ENCODE measurements around the gene ZFPM1.
A peak's percentile ranks its signal among the peaks of the same experiment; 100 is the strongest.

ZFPM1 gene

GRCh38 chr16:88497561-88498462 lies 44.7 kb downstream of the ZFPM1 start:
- peak; percentile 78 for DNase-seq (ENCODE audit: low read depth)

DNA sequence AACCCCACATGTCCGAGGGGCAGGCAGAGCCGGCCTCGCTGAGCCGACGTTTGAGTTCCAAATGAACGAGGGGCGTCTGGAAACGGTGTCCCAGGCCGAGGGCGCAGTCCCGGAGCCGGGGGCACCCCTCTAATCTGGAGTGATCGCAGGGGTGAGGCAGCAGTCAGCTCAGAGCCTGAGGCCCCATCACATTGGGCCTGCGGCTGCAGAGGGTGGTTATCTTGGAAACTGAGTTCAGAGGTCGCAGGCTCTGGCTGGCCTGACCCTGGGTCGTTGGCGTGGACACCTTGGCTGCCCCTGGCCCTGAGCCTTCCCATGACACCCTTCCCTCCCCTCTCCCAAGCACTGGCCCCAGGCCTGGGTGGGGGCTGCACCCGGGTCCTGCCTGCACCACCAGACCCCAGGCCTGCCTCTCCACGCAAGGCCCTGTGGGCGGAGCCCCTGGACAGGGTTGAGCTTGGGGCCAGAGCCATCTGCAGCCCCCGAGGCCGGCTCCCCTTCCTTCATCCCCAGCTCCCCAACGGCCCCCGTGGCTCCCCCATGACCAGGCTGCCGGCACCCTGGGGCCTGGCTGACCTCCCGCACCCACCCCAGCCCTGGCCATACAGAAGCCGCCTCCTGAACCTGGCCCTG lies 45.6 kb downstream of the ZFPM1 start:
- DNase-seq (ENCODE audit: low read depth) = no peak

DNA sequence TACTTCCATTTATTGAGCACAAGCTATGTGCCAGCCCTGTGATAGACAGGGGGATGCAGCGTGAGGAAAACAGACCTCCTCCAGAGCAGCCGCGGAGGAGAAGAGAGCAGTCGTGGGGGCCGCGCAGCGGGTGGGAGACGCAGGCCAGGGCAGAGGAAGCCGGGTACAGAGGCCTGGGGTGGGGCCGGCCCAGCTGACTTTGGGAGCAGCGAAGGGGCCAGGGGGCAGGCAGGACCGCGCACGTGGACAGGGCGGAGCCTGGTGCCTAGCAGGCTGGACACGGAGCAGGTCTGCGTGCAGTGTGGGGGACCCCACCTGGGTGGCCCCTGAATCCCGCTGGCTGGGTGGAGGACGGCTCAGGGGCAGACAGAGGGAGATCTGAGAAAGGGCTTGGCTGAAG lies 46.2 kb downstream of the ZFPM1 start:
- no peak for DNase-seq (ENCODE audit: low read depth)

DNA sequence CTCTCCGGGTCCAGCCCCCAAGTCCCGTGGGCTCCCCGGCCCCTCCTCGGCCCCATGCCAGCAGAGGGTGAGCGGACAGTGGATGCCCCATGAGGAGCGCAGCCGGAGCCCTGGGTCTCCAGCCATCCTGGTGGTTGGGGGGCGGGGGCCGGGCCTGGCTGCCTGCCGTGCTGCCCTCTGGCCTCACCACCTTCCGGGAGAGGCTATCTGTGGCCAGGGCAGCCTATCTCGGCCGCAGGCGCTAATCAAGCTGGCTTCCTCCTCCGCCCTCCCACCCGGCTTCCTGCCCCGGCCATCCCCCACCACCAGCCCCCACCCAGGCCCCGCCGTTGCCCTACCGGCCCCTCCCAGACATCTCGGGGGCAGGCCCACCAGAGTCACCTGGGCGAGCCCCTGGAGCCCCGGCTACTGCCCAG lies 46.8 kb downstream of the ZFPM1 start:
- no peak for DNase-seq (ENCODE audit: low read depth)

- no peak for DNase-seq (ENCODE audit: low read depth)
Observed at GRCh38 chr16:88500255-88500661, 47.2 kb downstream of the ZFPM1 start.

DNA sequence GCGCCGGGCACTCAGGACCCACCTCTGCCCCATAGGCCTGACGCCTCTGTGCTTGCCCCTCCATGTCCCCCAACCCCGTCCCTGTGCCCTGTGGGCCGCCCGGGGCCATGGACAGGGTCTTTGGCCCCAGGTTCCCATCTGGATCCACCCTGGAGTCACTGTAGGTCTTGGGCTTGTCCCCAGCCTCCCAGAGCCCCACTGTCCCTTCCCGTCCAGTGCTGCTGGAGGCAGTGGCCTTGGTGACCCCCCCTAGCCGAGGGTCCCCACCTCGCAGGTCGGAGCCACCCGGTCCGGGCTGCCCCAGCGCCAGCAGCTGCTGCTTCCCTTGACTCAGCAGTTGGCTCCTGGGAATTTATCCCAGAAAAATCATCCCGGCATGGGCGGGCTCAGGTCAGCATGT lies 49.3 kb downstream of the ZFPM1 start:
- DNase-seq (ENCODE audit: low read depth) = no peak

- no peak for DNase-seq (ENCODE audit: low read depth)
Observed at GRCh38 chr16:88502776-88503280, 49.7 kb downstream of the ZFPM1 start.

GRCh38 chr16:88503374-88503770 lies 50.3 kb downstream of the ZFPM1 start:
- DNase-seq (ENCODE audit: low read depth) = peak; percentile 29

DNA sequence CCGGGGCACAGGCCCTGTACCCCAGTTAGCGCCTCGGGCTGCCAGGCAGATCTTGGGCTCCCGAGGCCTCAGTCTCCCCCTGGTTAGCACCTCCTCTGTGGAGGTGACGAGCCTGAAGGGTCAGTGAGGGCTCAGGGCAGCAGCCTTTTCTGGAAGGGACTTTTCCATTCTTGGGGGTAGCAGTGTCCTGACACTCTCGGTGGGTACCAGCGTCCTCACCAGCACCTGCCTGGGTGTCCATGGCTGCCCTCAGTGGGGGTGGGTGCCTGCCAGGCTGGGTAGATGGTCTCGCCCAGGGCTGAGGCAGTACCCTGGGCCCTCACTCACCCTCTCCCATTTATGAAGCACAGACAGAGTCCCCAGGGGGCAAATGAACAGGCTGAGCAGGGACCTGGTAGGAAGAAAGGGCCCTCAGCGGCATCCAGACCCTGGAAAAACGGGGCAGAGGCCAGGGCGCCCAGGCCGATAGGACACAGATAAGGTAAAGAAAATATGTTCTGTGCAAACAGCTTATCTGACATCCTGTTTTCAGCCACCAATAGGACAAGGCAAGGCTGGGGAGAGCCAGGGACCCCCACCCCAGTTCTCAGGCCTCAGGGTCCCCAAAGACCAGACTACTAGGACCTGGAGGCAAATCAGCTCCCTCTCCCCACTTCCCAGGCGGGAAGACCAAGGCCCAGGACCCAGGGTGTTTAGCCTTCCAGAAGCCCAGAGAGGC lies 50.9 kb downstream of the ZFPM1 start:
- DNase-seq (ENCODE audit: low read depth) = no peak

- DNase-seq (ENCODE audit: low read depth) = no peak
Observed at GRCh38 chr16:88504489-88505404, 51.7 kb downstream of the ZFPM1 start.

GRCh38 chr16:88505405-88506082 lies 52.5 kb downstream of the ZFPM1 start:
- no peak for DNase-seq (ENCODE audit: low read depth)

- DNase-seq (ENCODE audit: low read depth) = no peak
Observed at GRCh38 chr16:88506723-88507122, 53.6 kb downstream of the ZFPM1 start.

DNA sequence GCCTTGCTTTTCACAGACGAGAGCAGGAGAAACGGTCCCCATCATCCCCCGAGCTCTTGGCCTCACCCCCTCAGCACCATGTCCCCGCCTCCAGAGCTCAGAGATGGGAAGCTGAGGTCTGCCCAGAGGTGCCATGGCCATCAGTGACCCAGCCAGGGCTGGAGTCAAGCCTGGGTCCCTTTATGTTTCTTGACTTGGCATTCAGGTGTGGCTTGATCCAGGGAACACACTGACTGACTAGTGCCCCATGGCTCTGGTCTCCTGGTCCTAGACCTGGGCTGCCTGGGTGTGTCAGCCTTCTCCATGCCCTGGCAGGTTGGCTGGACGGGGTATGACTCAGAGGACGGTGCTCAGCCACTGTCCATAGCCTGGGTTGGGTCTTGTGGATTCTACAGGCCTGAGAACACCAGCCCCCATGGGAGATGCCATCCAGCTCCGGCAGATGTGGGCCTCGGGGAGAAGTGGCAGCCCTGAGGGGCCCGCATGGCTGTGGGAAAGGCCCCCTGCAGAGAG lies 54.2 kb downstream of the ZFPM1 start:
- no peak for DNase-seq (ENCODE audit: low read depth)

DNA sequence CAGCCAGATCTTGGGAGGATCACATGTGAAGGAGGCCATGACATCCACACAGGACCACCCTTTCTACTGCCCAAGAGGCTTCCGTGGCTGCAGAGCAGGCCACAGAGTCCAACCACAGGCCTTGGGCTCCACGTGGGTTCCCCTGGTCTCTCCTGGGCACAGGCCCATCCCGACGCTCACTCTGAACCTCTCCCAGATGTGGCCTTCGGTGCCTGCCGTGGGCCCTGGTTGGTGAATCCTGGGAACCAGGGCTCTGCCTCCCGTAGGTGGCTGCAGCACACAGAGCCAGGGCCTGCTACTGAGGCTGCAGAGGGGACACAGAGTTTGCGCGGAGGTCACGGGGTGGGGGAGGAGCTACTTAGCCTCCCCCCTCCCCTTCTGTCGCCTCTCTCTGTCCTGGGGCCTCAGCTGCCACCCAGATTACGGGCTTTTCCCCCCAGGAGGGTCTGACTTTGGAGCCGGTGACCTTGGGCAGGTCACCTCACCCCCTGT lies 55.3 kb downstream of the ZFPM1 start:
- DNase-seq (ENCODE audit: low read depth) = no peak

DNA sequence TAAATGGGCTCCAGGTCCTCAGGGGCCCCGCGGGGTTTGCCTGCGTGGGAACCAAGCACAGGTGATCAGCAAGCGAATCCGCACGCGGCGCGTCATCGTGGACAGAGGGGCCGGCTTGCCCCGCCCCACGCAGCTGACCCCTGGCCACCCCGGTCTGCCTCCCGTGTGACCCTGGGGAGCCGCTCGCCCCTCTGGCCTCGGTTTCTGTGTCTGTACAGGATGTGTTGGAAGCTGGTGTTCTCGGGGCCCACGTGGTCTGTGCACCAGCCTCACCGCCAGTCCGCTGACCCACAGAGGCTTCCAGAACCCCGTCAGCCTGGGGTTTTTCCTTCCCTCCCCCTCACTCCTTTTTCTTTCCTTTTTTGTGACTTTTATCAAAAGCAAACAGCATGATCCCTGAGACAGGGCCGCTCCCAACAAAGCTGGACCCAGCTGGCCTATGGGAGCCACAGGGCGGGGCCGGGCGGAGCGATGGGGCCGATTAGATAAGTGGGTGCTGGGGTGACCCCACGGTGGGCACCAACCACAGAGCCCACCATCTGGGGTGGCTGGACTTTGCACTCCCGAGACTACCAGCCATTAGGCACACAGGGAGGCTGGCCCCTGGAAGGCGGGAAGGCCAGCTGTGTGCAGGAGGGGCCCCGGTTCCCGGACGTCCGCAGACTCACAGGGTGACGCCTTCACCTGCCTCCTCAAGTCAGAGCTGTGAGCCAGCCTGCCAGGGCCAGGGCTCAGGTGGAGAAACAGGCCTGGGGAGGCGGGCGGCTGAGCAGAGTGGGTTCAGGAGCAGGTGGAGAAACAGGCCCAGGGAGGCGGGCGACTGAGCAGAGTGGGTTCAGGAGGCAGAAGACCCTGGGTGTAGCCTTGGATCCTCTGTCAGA lies 56.0 kb downstream of the ZFPM1 start:
- DNase-seq (ENCODE audit: low read depth) = no peak

- no peak for DNase-seq (ENCODE audit: low read depth)
Observed at GRCh38 chr16:88509749-88510069, 56.6 kb downstream of the ZFPM1 start.

GRCh38 chr16:88510091-88510994 lies 57.3 kb downstream of the ZFPM1 start:
- DNase-seq (ENCODE audit: low read depth) = no peak

DNA sequence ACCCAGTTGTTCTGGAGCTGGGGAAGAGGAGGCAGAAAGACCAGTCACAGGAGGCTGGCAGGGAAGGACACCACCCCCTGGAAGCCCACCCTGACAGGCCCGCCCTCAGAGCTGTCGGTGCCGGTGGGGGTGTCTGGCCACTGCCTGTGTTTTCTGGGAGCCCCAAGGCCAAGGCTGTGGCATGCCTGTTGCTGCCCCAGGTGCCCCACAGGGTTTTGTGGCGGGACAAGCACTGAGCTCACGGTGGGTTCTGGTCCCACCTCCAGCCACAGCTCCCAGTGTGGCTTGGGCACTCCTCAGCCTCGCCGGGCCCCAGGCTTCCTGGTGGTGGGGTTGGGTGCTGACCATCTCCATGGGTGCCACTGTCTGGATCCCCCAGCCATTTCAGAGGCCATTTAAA lies 58.0 kb downstream of the ZFPM1 start:
- no peak for DNase-seq (ENCODE audit: low read depth)

GRCh38 chr16:88511906-88512305 lies 58.8 kb downstream of the ZFPM1 start:
- DNase-seq (ENCODE audit: low read depth) = no peak
